ENCODE measurements around the gene KEL.

The KEL gene

GRCh38 chr7:142896741-142897379, 65.3 kb downstream of the KEL start:
- DNase-seq (ENCODE audit: low read depth) = no peak

DNA sequence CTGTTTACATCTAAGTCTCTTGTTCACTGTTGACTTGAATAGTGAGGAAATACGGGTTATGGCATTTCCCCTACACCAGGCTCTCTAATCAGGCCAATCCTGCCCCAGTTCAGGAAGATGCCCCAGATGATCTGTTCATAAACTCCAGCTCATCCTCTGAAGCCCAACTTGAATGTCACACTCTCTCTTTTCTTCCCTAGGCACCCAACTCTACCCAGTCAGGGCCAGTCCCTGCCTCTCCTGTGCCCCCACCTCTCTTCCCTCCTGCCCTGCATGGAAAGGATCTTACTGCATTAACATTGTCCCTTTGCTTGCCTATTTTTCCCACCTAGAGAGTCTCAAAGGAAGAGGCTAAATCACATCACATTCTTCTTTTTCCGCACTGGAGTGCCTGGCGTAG, 66.0 kb downstream of the KEL start:
- no peak for DNase-seq (ENCODE audit: low read depth)

- no peak for DNase-seq (ENCODE audit: low read depth)
Measured at GRCh38 chr7:142894985-142895593, 67.1 kb downstream of the KEL start.

DNA sequence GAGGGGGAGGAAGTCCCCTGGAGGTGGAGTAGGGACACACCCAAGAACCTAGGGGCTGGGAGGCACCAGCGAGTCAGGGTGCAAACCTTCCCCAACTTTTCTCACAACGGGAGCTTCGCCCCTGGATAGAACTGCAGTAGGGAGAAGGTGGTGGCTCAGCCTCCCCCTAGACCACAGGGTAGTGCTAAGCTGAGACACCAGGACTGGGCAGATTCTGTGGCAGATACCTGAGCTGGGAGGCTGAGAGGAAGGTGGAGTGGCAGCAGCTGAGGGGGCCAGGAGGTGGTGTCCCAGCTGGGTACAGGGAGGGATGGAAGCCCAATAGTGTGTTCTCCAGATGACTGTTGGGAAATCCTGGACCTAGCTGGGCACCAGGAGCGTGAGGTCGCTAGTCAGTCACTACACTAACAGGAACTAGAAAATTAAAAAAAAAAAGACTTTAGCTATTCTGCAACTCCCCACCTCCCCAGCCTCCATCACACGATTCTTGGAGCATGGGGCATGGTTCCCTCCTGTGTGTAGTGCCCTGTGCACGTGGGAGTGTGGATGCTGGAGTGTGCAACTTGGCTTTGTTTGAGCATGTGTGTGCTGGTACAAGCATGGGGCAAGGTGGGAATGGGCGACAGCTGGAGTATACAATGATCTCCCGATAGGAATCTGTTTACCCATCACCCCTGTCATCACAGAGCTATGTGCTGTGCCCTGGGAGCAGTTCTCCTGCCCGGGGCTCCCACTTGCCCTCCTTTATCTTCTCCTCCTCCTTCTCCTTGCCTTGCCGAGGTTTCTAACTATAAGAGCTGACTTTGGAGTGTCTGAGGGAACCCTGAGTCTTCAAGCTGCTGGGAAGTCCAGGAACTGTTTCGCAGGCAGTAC, 67.8 kb downstream of the KEL start:
- no peak for DNase-seq (ENCODE audit: low read depth)

- DNase-seq (ENCODE audit: low read depth) = no peak
Measured at GRCh38 chr7:142892951-142893350, 69.2 kb downstream of the KEL start.

- no peak for DNase-seq (ENCODE audit: low read depth)
Measured at GRCh38 chr7:142891490-142892082, 70.6 kb downstream of the KEL start.

All from ELR (cell line).